ENCODE results near the gene DCLRE1B.

DNA sequence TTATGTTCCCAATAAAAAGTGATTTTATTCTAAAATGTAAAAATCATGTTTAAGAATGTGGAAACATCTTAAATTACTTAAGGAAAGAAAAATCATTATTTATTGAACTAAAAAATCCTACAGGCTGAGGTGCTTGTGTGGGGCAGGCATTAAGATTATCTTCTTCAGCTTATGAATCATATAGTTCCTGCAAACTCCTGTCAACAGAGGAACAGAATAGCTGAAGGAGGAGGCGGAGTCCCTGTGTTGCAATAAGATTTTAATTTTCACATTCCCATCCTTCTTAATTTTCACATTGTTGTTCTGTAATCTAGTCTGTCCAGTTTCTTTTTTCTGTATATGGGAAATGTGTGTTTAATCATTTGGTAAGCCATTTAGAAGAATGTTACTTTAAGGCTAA, 53.6 kb downstream of the DCLRE1B start:
- TF ChIP-seq POLR2AphosphoS5 (IDR thresholded peaks at IDR 0.05) (no peak), POLR2A (IDR thresholded peaks at IDR 0.05) (no peak)
- TF ChIP-seq, protein P1, sequence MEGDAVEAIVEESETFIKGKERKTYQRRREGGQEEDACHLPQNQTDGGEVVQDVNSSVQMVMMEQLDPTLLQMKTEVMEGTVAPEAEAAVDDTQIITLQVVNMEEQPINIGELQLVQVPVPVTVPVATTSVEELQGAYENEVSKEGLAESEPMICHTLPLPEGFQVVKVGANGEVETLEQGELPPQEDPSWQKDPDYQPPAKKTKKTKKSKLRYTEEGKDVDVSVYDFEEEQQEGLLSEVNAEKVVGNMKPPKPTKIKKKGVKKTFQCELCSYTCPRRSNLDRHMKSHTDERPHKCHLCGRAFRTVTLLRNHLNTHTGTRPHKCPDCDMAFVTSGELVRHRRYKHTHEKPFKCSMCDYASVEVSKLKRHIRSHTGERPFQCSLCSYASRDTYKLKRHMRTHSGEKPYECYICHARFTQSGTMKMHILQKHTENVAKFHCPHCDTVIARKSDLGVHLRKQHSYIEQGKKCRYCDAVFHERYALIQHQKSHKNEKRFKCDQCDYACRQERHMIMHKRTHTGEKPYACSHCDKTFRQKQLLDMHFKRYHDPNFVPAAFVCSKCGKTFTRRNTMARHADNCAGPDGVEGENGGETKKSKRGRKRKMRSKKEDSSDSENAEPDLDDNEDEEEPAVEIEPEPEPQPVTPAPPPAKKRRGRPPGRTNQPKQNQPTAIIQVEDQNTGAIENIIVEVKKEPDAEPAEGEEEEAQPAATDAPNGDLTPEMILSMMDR (IDR thresholded peaks at IDR 0.05): no peak
